DMS53 (cell line): Measurements from ENCODE around the gene SEPTIN2.

ENCODE experiments used
- DNase-seq: peaks from one replicate; lab custom pipeline; 2025; lab: John Stamatoyannopoulos, UW

SEPTIN2 gene

GRCh38 chr2:241350878-241351639 lies 35.3 kb downstream of the SEPTIN2 start:
- DNase-seq = peak; percentile 89

DNA sequence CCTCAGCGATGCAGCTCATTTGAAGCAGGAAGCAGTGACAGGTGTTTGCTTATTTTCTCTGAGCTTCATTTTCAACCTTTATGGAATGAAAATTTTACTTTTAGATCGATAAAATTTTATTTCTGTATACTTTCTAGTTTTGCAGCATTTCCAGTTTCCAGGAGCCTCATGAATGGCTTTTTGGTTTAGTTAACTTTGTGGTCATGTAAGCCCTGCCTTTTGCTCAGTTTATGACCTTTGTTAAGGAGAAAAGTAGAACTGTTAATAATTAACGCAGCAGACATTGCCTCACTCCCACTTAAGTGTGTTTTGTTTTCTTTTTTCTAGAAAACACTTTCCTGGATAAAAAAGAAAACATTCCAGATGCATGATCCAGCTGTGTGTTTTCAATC lies 35.9 kb downstream of the SEPTIN2 start:
- peak; percentile 88 for DNase-seq

DNA sequence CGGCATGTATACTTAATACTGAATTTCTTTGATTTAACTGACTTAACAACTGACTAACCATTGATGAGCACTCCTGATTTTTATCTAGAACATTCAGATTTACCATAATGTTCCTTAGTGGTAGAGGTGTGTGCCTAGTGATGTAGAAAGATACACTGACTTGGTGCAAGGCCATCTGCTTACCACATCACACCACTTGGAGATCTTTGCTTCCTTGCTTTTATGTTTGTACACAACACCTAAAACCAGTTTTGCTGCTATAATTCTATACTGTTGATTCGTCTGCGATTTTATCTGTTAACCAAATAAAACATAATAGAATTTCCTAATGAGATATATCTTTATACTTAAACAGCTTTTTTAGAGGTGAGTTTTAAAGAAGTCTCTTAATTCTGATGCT lies 36.5 kb downstream of the SEPTIN2 start:
- peak; percentile 81 for DNase-seq

DNA sequence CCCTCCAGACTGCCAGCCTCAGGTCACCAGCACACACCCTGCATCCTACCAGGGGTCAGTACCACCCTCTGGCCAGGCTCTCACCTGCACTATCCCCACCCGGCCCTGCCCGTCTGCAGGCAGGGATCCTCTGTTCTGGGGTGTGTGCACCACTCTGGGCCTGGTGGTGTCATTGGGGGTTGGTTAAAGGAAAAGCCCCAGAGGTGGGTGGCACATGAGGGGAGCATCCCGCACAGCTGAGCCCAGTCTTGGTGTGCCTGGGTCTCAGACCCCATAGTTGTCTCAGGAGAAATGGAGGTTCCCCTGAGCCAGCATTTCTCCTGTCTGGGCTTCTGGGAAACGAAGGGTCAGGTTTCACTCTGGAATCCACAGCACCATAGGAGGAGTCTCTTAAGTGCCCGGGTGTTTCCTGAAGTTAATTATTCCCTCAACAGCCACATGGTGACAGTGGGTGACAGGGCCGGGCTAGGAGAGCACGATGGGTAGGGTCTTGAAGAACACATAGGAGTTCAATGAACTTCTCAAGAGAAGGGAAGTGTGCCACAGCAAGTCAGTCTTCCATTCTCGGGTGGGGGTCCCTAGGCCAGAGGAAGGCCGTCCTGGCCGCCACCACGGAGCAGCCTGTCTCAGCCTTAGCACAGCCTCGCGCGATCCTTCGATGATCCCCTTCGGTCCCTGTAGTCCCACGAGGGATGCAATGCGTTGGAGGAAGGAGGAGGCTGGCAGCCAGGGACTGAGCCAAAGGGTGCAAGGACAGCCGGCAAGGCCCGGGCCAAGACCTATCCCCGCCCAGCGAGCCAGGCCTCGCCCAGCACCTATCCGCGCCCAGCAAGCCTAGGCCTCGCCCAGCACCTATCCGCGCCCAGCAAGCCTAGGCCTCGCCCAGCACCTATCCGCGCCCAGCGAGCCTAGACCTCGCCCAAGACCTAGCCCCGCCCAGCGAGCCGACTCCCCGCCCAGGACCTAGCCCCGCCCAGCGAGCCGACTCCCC lies 39.2 kb downstream of the SEPTIN2 start:
- peak; percentile 93 for DNase-seq

DNA sequence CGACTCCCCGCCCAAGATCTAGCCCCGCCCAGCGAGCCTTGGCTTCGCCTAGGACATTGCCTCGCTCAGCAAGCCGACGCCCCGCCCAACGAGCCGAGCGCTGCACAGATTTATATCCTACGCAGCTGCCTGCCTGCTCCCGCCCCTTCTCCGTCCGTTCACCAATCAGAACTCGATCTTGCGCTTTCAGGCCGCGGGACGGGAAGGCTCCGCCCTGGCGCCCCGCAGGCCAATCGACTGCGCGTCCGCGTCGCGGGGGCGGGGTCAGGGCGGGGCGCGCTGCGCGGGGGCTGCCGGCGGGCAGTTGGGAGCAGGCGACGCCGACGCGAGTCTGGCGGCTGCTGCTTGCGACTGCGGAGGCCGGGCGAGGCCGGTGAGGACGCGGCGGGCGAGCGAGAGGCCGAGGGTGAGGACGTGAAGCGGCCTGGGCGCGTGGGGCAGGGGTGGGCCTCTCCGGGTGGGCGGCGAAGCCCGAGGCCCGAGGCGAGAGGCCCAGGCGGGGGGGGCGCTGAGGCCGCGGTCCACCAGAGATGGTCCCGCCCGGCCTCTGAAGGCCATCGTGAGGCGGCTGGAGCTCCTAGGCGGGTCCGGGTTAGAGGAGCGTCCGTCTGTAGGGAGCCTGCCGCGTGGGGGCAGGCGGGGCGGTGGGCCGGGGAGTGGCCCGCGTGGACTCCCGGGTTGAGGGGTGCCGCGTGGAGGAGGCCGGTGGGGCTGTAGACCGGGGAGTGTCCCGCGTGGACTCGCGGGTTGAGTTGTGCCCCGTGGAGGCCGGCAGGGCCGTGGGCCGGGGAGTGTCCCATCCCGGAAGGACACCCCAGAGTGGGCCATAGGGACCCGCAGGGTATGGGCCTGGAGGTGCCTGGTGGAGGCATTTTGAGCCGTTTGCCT lies 40.5 kb downstream of the SEPTIN2 start, which contains the start of gene FARP2:
TSS of gene FARP2 (plus strand) at position 303 of the 888 bp plus-strand sequence. CDS start 16,823 bp downstream, outside the sequence.
- DNase-seq = peak; percentile 98

GRCh38 chr2:241356871-241357260 lies 41.1 kb downstream of the SEPTIN2 start:
- peak; percentile 33 for DNase-seq

DNA sequence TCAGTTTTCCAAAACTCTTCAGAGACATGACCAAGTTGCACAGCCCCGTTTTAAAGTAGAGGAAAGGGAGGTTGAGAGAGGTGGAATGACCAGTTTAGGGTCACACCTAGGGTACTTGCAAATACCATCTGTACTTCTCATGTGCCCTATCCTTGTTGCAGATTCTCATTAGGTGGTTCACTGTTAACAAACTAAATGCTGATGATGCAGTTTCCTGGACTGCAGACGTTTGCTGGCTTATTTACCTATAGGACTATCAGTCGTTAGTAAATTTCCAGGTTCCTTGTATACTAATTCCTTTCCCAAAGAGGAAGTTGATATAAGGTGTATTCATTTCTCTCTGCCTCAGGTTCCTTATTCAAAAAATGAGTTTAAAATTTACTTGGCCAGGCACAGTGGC lies 41.8 kb downstream of the SEPTIN2 start:
- DNase-seq = no peak

GRCh38 chr2:241358470-241358869 lies 42.7 kb downstream of the SEPTIN2 start:
- DNase-seq = no peak

GRCh38 chr2:241359481-241360045 lies 43.8 kb downstream of the SEPTIN2 start:
- no peak for DNase-seq

GRCh38 chr2:241363426-241363825 lies 47.7 kb downstream of the SEPTIN2 start:
- peak; percentile 27 for DNase-seq

DNA sequence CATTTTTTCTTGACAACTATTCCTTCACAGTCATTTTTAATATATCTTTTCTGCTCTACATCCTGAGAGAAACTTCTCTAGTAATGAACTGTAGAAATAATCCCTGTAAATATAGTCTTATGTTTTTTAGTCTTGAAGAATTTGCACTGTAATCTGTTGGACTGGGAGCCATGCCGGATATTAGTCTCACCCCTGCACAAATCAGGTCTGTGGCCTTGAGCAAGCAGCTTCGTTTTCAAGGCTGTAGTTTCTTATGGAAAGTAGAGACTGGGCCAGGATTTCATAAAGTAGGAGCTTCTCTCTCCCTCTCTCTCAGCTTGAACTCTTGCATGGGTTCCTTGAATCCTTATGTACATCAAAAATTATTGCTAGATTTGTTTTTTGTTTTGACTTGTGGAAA lies 49.1 kb downstream of the SEPTIN2 start:
- DNase-seq = no peak

DNA sequence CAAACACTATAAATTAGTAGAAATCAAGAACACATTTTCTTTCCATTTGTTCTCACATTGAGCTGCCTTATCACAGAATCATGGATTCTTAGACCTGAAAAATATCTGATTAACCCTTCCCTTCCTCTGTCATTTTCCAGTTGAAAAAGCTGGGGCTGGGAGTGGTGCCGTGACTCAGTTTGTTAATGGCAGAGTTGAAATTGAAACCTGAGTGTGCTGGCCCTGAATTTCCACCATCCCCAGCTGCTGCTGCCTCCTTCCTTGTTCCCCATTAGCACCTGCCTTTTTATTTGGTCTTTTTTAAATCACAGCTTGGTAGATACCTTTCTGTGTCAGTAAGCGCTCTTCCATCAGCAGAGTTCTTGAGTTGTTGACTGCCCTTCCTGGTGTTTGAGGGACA lies 51.0 kb downstream of the SEPTIN2 start:
- DNase-seq = peak; percentile 20

DNA sequence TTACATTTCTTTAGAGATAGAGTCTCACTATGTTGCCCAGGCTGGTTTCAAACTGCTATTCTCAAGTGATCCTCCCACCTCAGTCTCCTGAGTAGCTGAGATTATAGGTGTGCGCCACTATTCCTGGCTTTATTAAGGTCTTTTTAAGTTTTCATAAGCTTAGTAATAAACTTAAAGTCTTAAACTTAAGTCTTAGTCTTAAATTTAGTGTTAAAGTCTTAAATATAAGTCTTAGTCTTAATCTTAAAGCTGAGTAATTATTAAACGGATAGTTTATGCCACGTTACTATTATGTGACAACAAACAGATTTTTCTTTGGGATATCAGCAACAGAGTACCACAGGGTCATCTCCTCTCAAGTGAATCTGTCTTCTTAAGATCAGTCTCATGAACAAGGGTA lies 52.9 kb downstream of the SEPTIN2 start:
- DNase-seq = no peak

- DNase-seq = peak; percentile 60
Measured at GRCh38 chr2:241372361-241372992, 56.8 kb downstream of the SEPTIN2 start.

DNA sequence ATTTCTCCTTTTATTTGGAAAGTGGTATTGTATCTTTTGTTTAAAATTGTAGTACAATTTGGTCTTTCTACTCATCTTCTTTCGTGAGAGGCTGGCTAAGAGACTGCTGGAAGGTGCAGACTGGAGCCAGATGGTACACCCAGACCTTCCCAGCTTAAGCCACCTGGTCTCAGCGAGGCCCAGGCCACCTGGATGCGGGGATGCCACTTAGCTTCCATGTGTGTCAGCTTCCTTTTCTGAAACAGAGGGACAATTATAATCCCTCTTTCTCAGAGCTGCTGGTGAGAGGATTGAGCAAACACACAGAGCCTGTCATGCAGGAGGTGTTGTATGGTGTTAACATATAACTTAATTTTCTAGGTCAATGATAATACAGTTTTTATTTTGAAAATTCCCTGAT lies 57.7 kb downstream of the SEPTIN2 start:
- DNase-seq = peak; percentile 93

DNA sequence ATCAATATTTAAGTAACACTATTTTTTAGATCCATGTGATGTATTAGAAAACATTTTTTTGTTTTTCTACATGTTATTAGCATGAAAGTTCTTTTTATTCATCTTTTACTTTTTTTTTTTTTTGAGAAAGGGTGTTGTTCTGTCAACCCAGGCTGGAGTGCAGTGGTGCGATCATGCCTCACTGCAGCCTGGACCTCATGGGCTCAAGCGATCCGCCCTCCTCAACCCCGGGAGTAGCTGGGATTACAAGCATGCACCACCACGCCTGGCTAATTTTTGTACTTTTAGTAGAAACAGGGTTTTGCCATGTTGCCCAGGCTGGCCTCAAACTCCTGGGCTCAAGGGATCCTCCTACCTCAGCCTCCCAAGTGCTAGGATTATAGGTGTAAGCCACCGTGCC lies 58.2 kb downstream of the SEPTIN2 start:
- DNase-seq = peak; percentile 55

DNA sequence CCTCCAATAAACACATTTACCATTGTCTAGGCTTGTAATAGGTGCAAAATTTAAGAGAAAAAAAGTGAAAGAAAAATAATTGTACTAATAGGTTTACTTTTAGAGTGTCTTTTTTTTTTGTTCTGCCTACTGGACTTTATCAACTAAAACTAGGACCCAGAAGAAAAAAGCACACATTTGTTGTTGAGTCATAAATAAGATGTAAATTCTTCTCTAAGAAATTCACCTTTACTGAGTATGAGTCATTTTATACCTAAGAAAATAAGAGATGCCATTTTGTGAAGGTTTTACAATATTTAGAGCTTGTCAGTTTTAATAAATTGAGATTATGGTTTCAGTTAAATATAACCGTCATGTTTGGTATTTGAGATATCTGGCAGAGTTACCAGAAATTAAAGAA lies 59.6 kb downstream of the SEPTIN2 start:
- no peak for DNase-seq

GRCh38 chr2:241376808-241377207 lies 61.1 kb downstream of the SEPTIN2 start:
- no peak for DNase-seq

- no peak for DNase-seq
Measured at GRCh38 chr2:241378816-241379215, 63.1 kb downstream of the SEPTIN2 start.

GRCh38 chr2:241379481-241380480 lies 64.1 kb downstream of the SEPTIN2 start:
- no peak for DNase-seq
